ENCODE measurements around the gene NEK4.
"Not testable (repeated sequence)": the region's sequence is repeated elsewhere in the genome, so short reads cannot be mapped to it uniquely, and the experiment has no call there.

Gene NEK4

GRCh38 chr3:52779837-52780585 is 9.3 kb upstream of the NEK4 start:
- in situ Hi-C loops (cut with MboI; ENCODE audit: low sequenced_read_pairs) = no loop called here

GRCh38 chr3:52779011-52779836 is 8.5 kb upstream of the NEK4 start:
- in situ Hi-C loops (cut with MboI; ENCODE audit: low sequenced_read_pairs) = no loop called here

GRCh38 chr3:52777959-52778805 is 7.4 kb upstream of the NEK4 start:
- in situ Hi-C loops (cut with MboI; ENCODE audit: low sequenced_read_pairs) = no loop called here

GRCh38 chr3:52777127-52777958 is 6.6 kb upstream of the NEK4 start, which contains the start of gene ITIH1:
Gene ITIH1, plus strand, starts transcription at chr3:52777599. Its CDS starts 17 bp downstream, at chr3:52777616.
- in situ Hi-C loops (cut with MboI; ENCODE audit: low sequenced_read_pairs) = no loop called here

GRCh38 chr3:52776486-52776885 is 5.7 kb upstream of the NEK4 start:
- in situ Hi-C loops (cut with MboI; ENCODE audit: low sequenced_read_pairs) = not testable (repeated sequence)

GRCh38 chr3:52775877-52776276 is 5.1 kb upstream of the NEK4 start:
- in situ Hi-C loops (cut with MboI; ENCODE audit: low sequenced_read_pairs) = no loop called here

- in situ Hi-C loops (cut with MboI; ENCODE audit: low sequenced_read_pairs) = no loop called here
Observed at GRCh38 chr3:52774901-52775864, 4.4 kb upstream of the NEK4 start.

- in situ Hi-C loops (cut with MboI; ENCODE audit: low sequenced_read_pairs) = no loop called here
Observed at GRCh38 chr3:52774066-52774713, 3.5 kb upstream of the NEK4 start.

GRCh38 chr3:52773361-52774065 is 2.8 kb upstream of the NEK4 start:
- in situ Hi-C loops (cut with MboI; ENCODE audit: low sequenced_read_pairs) = no loop called here

- in situ Hi-C loops (cut with MboI; ENCODE audit: low sequenced_read_pairs) = no loop called here
Observed at GRCh38 chr3:52771702-52772101, 962 bp upstream of the NEK4 start.

- in situ Hi-C loops (cut with MboI; ENCODE audit: low sequenced_read_pairs) = no loop called here
Observed at GRCh38 chr3:52771334-52771681, 568 bp upstream of the NEK4 start.

GRCh38 chr3:52769786-52770455 is 819 bp downstream of the NEK4 start:
- in situ Hi-C loops (cut with MboI; ENCODE audit: low sequenced_read_pairs) = no loop called here

GRCh38 chr3:52763466-52763865 is 7.3 kb downstream of the NEK4 start:
- in situ Hi-C loops (cut with MboI; ENCODE audit: low sequenced_read_pairs) = no loop called here

- in situ Hi-C loops (cut with MboI; ENCODE audit: low sequenced_read_pairs) = no loop called here
Observed at GRCh38 chr3:52756141-52756540, 14.6 kb downstream of the NEK4 start.

- in situ Hi-C loops (cut with MboI; ENCODE audit: low sequenced_read_pairs) = no loop called here
Observed at GRCh38 chr3:52754373-52754772, 16.4 kb downstream of the NEK4 start.

- in situ Hi-C loops (cut with MboI; ENCODE audit: low sequenced_read_pairs) = no loop called here
Observed at GRCh38 chr3:52752045-52752660, 18.6 kb downstream of the NEK4 start.

- in situ Hi-C loops (cut with MboI; ENCODE audit: low sequenced_read_pairs) = no loop called here
Observed at GRCh38 chr3:52743721-52744120, 27.0 kb downstream of the NEK4 start.
